Stimulated activated CD8-positive, alpha-beta memory T cell treated with anti-CD3 and anti-CD28 coated beads, Interleukin-2, amount 100 ng/mL, for 1 hour (primary cell): ENCODE results near the gene DDX3X.
"Not testable (repeated sequence)": the region's sequence is repeated elsewhere in the genome, so short reads cannot be mapped to it uniquely, and the experiment has no call there.

Experiments
- DNase-seq, 2 donors: peaks; one replicate each; pipeline ENCODE4 v3.0.0-alpha.2; 2020; ENCODE audit warnings: low read depth in 2 of 2

The DDX3X gene

DNA sequence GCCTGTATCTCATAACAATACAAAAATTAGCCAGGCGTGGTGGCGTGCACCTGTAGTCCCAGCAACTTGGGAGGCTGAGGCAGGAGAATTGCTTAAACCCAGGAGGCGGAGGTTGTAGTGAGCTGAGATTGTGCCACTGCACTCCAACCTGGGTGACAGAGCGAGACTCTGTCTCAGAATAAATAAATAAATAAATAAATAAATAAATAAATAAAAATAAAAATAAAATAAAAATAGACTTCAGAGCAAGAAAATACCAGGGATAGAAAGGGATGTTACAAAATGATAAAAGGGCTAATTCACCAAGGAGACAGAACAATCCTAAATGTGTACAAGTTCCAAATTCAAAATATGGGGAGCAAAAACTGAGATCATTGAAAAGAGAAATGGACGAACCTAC, 37.6 kb downstream of the DDX3X start:
- not testable (repeated sequence) for DNase-seq

DNA sequence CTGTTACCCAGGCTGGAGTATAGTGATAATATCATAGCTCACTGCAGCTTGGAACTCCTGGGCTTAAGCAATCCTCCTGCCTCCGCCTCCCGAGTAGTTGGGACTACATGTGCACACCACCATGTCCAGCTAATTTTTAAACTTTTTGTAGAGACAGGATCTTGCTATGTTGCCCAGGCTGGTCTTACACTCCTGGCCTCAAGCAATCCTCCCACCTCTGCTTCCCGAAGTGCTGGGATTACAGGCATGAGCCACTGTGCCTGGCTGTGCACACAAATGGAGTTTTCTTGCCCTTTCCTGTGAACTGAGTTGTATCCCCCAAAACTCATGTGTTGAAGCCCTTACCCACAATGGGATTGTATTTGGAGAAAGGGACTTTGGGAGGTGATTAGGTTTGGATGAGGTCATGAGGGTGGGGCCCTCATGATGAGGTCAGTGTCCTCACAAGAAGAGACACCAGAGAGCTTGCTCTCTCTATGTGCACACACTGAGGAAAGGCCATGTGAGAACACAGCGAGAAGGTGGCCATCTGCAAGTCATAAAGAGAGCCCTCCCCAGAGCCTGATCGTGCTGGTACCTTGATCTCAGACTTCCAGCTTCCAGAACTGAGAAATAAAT, 40.1 kb downstream of the DDX3X start:
- no peak for DNase-seq

DNA sequence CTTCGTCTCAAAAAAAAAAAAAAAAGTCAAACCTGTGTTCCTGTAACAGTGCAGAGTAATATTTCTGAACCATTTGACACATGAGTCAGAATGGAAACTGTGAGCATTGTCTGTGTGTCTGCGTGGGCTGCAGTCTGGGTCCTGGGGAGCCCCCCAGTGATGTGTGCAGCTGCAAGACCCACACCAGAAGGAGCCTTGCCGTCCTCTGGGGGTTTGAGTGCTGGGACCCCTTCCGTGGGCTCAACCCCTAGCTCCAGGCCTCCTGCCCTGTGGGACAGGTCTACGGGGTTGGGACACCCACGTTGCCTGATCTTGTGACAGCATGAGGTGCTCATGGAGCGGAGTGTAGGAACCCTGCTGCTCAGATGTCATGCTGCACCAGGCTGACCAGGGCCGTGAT, 43.7 kb downstream of the DDX3X start:
- DNase-seq = no peak

DNA sequence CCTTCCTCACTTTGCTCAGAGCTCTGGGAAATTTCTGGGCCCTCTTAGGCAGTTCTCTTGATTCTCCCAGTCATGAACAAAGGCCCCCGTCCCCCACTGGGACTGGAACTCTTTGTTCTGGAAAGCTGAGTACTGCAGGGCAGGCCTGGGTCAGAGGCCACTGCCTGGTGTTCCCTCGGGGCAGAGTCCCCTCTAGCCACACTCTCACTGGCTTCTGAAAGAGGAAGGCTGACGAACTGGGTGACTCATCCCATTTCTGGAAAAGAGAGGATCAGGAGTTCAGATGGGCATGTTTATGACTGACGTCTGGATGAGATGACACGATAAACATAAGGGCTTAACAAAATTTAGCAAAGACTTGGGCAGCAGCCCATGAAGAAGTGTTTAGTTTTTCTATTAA, 47.7 kb downstream of the DDX3X start:
- DNase-seq = no peak

DNA sequence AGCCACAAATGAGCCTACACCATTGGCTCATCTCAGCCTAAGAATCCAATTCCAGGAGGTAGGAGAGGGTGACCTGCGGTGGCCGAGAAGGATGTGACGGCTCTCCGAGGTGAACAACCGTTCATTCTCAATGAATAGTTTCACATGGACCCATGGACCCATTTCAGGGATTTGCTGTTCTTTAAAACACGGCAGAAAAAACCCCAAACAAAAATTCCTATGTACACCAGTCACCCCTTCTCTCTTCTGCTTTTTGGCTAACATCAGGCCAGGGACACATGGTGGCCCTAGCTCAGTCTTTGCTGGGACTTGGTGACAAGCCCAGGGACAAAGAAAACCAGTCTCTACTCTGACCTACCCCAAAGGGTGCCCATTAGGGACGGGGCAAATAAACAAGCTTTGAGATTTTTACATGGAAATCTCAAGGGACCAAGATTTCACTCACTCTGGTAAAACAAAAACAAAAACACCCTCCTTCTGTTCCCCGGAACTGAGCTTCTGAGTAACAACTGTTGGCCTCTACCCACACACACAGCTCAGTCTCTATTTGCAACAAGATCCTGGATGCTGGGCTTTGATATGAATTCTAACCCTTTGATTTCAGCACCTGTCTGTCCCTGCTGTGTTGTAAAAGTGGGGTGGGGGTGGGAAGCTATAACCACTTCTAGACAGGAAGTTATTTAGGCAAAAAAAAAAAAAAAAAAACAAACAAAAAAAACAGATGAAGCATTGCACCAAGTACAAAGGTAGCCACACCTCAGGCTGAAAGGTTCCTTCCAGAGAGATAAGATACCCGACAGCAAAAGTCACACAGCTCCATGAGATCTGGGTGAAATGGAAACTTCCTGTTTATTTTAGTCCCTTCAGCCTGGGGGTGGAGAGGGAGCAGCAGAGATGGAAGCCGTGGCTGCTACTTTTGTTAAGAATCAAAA, 49.0 kb downstream of the DDX3X start:
- DNase-seq = no peak

DNA sequence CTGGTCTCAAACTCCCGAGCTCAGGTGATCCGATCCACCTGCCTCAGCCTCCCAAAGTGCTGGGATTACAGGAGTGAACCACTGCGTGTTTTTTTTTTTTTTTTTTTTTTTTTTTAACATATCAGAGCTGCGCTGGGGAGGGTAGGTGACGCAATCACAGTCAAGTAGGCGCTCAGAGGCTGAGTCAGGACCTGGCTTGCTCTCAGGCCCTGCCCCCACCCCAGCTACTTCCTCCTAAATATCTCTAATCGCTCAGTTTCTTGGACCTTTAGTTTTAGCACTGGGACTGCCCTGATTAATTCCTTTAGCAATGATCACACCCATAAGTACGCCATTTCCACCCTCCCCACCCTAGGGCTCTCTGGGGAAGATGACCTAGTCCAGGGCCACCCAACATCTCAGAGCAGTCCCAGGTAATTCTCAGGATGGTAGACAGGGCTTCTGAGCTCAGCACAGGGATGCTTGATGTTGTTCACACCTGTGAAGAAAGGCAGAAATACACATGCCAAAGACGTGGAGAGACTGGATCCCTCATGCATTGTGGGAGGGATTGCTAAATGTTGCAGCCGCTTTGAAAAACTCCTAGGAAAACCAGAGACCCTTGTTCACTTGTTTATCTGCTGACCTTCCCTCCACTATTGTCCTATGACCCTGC, 50.2 kb downstream of the DDX3X start:
- DNase-seq = no peak

DNA sequence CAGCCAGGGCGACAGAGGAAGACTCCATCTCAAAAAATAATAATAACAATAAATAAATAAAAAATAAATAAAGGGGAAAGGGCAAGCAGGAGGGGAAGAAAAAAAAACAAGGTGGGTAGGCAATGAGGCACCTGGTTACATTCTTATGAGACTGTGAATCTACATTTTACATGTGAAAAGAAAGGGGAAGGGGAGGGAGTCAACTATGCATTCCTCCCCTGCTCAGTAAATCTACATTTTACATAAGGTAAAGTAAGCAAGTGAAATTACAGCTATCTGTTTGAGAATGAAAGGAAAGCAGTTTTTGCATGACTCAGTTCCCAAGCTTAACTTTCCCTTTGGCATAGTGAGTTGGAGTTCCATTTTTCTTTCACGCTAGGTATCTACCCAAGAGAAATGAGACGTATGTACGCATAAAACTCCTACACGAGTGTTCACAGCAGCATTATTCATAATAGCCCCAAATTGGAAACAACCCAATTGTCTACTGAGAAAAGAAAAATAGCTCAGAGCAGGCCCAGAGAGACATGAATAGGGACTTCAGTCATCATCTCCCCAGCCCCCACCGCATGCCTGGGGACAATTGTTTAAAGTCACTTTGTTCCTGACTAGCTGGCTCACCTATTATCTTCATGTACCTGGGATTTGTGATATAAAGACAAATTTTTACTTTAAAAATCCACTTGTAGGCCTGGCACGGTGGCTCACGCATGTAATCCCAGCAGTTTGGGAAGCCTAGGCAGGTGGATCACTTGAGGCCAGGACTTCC, 52.4 kb downstream of the DDX3X start:
- DNase-seq = no peak

DNA sequence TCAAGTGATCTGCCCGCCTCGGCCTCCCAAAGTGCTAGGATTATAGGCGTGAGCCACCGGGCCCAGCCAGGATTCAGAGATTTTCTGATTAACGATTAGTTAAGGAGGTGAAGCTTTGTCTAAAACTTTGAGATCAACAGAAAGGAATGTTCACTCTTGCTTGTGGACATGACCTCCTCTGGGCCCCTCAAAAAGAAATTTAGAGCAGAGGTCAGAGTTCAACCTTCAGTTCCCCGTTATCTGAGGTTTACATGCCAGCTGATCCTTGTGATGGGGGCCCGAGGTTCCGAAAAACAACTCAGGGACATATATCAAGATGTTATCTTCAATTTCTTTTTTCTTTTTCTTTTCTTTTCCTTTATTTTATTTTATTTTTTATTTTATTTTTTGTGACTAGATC, 54.6 kb downstream of the DDX3X start:
- no peak for DNase-seq

DNA sequence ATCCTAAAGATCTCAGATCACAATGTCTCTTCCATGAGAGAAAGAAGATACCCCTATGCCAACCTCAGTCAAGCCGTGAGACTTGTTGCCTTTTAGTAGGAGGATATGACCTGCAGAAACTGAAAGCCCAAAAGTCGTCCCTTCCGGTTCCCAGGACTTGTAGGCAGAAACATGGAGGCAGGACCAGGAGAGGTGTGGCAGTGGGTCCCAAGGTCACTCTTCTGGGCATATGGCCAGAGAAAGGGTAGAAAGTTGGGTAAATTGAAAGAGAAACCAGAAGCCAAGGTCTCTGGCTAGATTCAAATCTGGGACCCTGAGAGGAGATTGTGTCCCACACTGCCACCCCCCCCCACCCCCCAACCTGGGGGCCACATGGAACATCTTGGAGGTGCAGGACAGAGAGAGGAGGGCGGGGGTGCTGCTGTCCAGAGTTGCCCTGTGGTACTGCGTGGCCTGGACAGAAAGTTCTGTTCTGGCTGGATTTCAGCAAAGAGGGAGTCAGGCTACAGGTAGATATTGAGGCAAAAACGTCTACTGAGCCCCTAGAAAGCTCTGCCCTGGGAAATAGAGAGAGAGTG, 55.4 kb downstream of the DDX3X start:
- no peak for DNase-seq

DNA sequence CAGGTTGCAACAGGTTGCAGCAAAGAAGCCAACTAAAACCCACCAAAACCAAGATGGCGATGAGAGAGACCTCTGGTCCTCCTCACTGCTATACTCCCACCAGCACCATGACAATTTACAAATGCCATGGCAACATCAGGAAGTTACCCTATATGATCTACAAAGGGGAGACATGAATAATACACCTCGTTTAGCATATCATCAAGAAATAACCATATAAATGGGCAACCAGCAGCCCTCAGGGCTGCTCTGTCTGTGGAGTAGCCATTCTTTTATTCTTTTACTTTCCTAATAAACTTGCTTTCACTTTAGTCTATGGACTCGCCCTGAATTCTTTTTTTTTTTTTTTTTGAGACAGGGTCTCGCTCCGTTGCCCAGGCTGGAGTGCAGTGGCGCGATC, 56.6 kb downstream of the DDX3X start:
- DNase-seq = not testable (repeated sequence)

DNA sequence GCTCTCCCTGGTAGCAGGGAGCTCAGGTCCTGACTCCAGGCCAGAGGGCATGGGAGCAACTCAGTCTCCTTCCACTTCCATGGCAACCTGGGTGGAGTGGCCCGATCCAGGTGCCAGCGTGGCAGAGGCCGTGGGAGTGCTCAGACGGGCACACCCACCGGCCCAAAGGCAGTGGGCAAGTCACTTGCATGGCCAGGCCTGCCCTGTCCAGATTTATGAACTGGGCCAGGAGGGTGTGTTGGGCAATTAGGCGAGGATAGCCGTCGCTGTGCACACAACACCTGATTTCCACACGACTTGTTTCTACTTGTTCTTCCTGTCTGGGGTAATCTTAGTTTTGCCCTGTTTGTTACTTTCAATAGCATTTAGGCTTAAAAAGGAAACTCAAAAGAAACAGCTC, 57.6 kb downstream of the DDX3X start:
- no peak for DNase-seq

DNA sequence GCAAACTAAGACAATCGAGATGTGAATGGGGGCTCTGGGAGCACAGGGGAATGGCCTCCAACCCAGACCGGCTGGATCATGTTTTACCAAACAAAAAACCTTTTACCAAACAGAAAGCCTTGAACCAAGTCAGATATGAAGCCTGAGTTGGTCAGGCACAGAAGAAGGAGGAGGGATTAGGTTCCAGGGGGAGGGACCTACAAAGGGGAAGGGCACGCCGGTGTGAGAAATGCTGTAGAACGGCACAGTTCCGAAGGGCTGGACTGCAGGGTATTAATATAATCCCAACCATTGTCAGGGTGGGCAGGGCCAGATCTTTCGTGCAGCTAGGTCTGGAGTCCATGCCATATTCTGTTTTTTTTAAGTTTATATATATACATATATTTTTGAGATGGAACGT, 60.3 kb downstream of the DDX3X start:
- DNase-seq = no peak

DNA sequence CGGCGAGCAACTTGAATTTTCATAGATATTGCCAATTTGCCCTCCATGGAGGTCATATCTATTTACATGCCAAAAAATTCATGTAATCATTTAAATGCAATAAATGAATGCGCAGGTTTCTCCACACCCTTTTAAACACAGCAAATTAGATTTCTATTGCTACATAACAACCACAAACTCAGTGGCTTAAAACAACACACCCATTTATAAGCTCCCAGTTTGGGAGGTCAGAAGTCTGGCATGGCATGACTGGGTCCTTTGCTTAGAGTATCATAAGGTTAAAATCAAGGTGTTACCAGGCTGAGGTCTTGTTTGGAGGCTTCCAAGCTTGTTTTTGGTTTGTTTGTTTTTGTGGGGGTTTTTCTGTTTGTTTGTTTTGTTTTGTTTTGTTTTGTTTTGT, 63.3 kb downstream of the DDX3X start:
- no peak for DNase-seq

DNA sequence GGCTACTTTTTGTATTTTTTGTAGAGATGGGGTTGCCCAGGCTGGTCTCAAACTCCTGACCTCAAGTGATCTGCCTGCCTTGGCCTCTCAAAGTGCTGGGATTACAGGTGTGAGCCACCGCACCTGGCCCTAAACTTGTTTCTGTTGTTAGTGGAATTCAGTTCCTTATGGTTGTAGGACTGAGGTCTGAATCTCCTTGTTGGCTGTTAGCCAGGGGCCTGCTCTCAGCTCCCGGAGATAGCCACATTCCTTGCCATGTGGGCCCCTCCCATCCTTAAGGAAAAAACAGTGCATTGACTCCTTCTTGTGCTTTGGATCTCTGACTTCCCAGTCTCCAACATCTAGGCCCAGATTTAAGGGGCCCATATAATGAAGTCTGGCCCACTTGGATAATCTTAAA, 63.8 kb downstream of the DDX3X start:
- DNase-seq = no peak

DNA sequence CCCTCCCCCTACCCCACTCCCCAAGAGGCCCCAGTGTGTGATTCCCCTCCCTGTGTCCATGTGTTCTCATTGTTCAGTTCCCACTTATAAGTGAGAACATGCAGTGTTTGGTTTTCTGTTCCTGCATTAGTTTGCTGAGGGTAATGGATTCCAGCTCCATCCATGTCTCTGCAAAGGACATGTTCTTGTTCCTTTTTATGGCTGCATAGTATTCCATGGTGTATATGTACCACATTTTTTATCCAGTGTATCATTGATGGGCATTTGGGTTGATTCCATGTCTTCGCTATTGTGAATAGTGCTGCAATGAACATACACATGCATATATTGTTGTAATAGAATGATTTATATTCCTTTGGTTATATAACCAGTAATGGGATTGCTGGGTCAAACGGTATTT, 68.6 kb downstream of the DDX3X start:
- DNase-seq = not testable (repeated sequence)

DNA sequence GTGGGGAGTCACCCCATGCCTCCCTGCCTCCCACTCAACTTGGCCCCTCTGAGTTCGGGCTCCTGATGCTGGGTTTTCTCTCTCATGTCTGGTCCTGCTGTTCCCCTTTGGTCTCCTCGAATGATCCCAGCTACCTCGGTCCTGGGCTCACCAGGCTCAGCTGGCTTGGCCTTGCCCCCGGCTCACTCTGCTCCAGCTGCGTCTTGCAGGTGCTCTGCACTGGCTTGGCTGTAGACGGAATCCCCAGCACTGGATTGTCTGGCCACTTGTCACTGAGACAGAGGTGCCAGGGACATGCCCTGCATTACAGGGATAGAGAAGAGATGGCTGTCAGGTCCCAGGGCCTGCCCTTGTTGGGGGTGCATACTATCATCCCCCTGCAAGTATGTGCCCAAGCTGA, 71.6 kb downstream of the DDX3X start:
- DNase-seq = no peak

DNA sequence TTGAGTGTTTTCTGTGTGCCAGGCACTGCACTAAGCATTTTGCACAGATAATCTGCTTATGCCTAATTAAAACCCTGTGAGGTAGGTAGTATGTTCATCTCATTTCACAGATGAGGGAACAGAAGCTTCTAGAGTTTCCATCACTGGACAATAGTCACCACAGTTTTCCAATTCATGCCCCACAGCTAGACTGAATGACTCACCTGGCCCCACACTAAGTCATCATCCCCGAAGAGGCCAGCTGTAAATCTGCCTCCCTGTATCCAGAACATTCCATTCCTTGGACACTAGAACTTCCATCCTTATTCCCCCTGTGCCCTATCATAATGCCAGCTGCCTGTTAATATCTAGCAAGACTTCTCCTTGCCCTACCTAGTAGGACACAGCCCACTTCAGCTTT, 72.2 kb downstream of the DDX3X start:
- no peak for DNase-seq

DNA sequence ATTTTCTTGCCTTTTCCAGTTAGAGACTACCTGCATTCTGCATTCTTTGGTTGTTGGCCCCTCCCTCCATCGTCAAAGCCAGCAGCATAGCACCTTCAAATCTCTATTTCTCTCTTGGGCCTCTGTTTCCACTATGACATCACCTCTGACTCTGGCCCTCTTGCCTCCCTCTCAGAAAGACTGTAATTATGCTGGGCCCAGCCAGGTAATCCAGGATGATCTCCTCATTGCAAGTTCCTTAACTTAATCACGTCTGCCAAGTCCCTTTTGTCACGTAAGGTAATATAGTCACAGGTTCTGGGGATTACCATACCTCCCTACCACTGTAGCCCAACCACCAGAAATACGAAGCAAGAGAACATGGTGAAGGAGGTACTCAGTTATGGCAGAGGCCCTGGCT, 73.9 kb downstream of the DDX3X start:
- DNase-seq = no peak

DNA sequence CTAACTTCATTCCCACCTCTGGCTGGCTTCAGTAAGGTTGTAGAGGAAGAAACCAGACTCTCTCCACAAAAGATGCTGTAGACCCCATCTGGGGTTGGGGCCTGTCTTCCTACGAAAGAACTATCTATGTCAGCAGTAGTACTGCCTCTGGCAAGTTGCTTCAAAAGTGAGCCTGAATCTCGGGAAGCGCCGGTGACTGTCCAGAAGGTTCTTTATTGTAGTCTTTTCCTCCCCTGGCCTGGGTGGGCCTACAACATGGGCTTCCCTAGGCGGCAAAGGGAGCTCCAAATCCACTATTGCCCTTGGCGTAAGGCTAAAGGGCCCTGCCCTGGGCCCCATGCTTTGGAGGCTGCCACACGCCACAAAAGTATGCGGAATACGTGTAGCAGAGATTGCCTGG, 74.6 kb downstream of the DDX3X start:
- no peak for DNase-seq

DNA sequence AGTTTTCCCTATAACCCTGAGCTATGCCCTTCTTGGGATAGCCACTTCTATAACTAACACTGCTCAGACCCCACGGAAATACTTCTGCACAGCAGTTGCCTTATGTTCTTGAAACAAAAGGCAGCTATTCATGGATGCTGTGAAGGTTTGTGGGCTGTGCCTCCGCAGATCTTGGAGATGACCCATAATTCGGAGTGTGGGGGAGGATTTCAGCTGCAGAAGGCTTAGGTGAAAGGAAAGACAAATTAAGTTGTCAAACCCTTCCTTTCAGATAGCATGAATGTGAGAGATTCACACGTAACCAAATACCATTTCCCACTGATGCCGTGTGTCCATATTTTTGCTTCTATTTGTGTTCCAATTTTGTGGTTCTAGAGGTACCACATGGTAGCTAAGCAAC, 75.0 kb downstream of the DDX3X start:
- DNase-seq = no peak

DNA sequence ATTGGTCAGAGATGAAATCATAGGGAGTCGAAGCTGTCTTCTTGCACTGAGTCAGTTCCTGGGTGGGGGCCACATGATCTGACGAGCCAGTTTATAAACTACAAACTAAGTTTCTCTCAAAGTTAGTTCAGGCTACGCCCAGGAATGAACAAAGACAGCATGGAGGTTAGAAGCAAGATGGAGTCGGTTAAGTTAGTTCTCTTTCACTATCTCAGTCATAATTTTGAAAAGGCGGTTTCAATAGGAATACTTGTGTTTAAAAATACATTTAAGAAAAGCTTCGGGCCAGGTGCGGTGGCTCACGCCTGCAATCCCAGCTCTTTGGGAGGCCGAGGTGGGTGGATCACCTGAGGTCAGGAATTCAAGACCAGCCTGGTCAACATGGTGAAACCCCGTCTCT, 77.3 kb downstream of the DDX3X start:
- DNase-seq = not testable (repeated sequence)
